Pancreas (tissue), 10 donors: ENCODE measurements around the gene TRPC4AP. TPM values are rescaled to one million over a fixed set of nuclear protein-coding genes. Genes with fewer than 3 reads are reported as not detected.

Experiments
- ATAC-seq, 4 donors: fragments of 200-7000 bp; cut with Tn5 transposase; one replicate each; pipeline versions ENCODE4 v1.8.0 to v1.9.1; 2020; ENCODE audit warnings: mild to moderate bottlenecking in 4 of 4, moderate library complexity in 4 of 4
- DNase-seq, 6 donors: peaks; one replicate each; pipeline ENCODE4 v3.0.0-alpha.2; 2020
- FAIRE-seq: peaks from 2 replicates; lab custom pipeline; 2012; peaks lifted over from hg19 to GRCh38; lab: Jason Lieb, UNC
- H3K27ac ChIP-seq, 4 donors: fragments of 200-600 bp; sonication (generic); 1 replicate in 3 of 4; 2 replicates in 1 of 4; pipeline versions ENCODE4 v1.5.0 to v1.8.0; 2020
- H3K27me3 ChIP-seq, 4 donors: fragments of 200-600 bp; one replicate each; pipeline ENCODE4 v1.8.0; 2021
- H3K36me3 ChIP-seq, 3 donors: fragments of 200-600 bp; sonication (generic) in 1 of 3; one replicate each; pipeline versions ENCODE4 v1.5.0 to v1.8.0; 2020 to 2021
- H3K4me1 ChIP-seq, 3 donors: fragments of 200-600 bp; one replicate each; pipeline ENCODE4 v1.8.0; 2021
- H3K4me3 ChIP-seq, 4 donors: fragments of 200-600 bp; sonication (generic) in 2 of 4; one replicate each; pipeline versions ENCODE4 v1.5.0 to v1.8.0; 2020 to 2021
- H3K9me3 ChIP-seq, 4 donors: fragments of 200-600 bp; one replicate each; pipeline ENCODE4 v1.8.0; 2021
- CTCF ChIP-seq, 4 donors: fragments of 200-600 bp; sonication (generic) in 3 of 4; IDR thresholded peaks; one replicate each; pipeline versions ENCODE4 v1.5.0 to v1.8.0; 2021; ENCODE audit warnings: antibody characterized with exemption in 4 of 4
- WGBS, 2 donors: extraction: QIAGEN DNeasy Blood & Tissue Kit; methylation state at CpG; one replicate each; pipeline ENCODE4 v1.1.7; 2013; 5-methylcytosine and 5-hydroxymethylcytosine counted together
- intact Hi-C, 3 donors: fragments of 100-400 bp; cut with DNase I; formaldehyde crosslinking; loops; one replicate each; pipeline versions ENCODE4 v1.11.1 to v1.14.2; 2022
- polyA plus RNA-seq, 2 donors: library from polyadenylated mRNA; stranded (reverse); fragments of 200-250 nt; gene quantifications; one replicate each; pipeline ENCODE4 v1.2.3, GENCODE V29; 2013
- total RNA-seq, 6 donors: library from RNA; stranded (reverse); fragmentation: NEBNext Ultra II Directional in 4 of 6; extraction: Animal tissue kit (Norgen Biotek cat#: 25700) in 4 of 6; gene quantifications; one replicate each; pipeline versions ENCODE4 v1.2.1 to v1.2.4, GENCODE V29; 2021 to 2023
- donor health status: healthy with polysubstance abuse.
- donor health status: DM: no; HTN: no; CAD: no; lungs with moderate emphysema.
- donor health status: DM: no; HTN: no; CAD: no.
- donor health status: control.
- donor health status: control.
- donor health status: Bipolar disorder and iron deficiency.
- donor health status: DM: yes; HTN: yes; CAD: no.
- donor health status: DM: no; HTN: no; CAD: no.
- donor health status: DM: no; HTN: no; CAD: no.
- donor health status: DM: yes; HTN: yes; CAD: no.

Gene TRPC4AP
- total and polyA plus RNA-seq, 8 donors: 30.7 to 43.1 (median 34.0) TPM

- Histone ChIP-seq H3K27ac (no peak overlapping the region), H3K27me3 (no peaks in the 10 kb centered on the region), H3K9me3 (no peaks in the 10 kb centered on the region), H3K36me3 (peaks cover 0 to 4% (median 0%) of the 10 kb centered on the region in 3 donors), H3K4me3 (no peak overlapping the region), H3K4me1 (no peaks in the 10 kb centered on the region)
- TF ChIP-seq CTCF (IDR thresholded peaks at IDR 0.05): no peak
- DNase-seq: no peak
- ATAC-seq: no peak
- intact Hi-C loops: no loop called here
- 81 to 88% methylated on average over 4 of the region's 4 CpGs for WGBS, 2 donors
- FAIRE-seq: no peak
These were observed 103.5 kb downstream of the TRPC4AP start for GRCh38 chr20:34989118-34989517.

- Histone ChIP-seq H3K36me3 (no peaks in the 10 kb centered on the region), H3K9me3 (no peaks in the 10 kb centered on the region), H3K27ac (no peak overlapping the region), H3K27me3 (no peaks in the 10 kb centered on the region), H3K4me3 (no peak overlapping the region), H3K4me1 (no peaks in the 10 kb centered on the region)
- ATAC-seq (peak in 2 of 4 donors; percentile 14 to 17), DNase-seq (peak in 1 of 6 donors; percentile 45), FAIRE-seq (no peak)
- 55 to 63% methylated on average over 12 of the region's 12 CpGs for WGBS, 2 donors
- no peak for TF ChIP-seq CTCF (IDR thresholded peaks at IDR 0.05)
- intact Hi-C loops: no loop called here
These were observed 104.4 kb downstream of the TRPC4AP start for GRCh38 chr20:34988191-34988540.

- H3K36me3 ChIP-seq: no peaks in the 10 kb centered on the region
- FAIRE-seq (no peak), DNase-seq (peak in 2 of 6 donors; percentile 50 to 58), ATAC-seq (peak in 2 of 4 donors; percentile 4 to 6)
- TF ChIP-seq CTCF (IDR thresholded peaks at IDR 0.05): no peak
- no peak overlapping the region for H3K4me3 ChIP-seq
- intact Hi-C loops: no loop called here
- no peaks in the 10 kb centered on the region for H3K4me1 ChIP-seq
- no peak overlapping the region for H3K27ac ChIP-seq
- no peaks in the 10 kb centered on the region for H3K27me3 ChIP-seq
- WGBS, 2 donors: 47 to 50% methylated on average over 15 of the region's 15 CpGs
- no peaks in the 10 kb centered on the region for H3K9me3 ChIP-seq
These were observed 105.1 kb downstream of the TRPC4AP start for GRCh38 chr20:34987288-34988190.

GRCh38 chr20:34986311-34987287 lies 106.0 kb downstream of the TRPC4AP start:
- peak in 1 of 6 donors; percentile 47 for DNase-seq
- Histone ChIP-seq H3K36me3 (no peaks in the 10 kb centered on the region), H3K4me3 (no peak overlapping the region), H3K27me3 (no peaks in the 10 kb centered on the region), H3K27ac (no peak overlapping the region), H3K4me1 (no peaks in the 10 kb centered on the region), H3K9me3 (no peaks in the 10 kb centered on the region)
- no peak for TF ChIP-seq CTCF (IDR thresholded peaks at IDR 0.05)
- intact Hi-C loops: no loop called here
- no peak for FAIRE-seq
- ATAC-seq: peak in 2 of 4 donors; percentile 4 to 5
- 61 to 67% methylated on average over 24 of the region's 24 CpGs for WGBS, 2 donors
